Fibroblast of the conjunctiva (primary cell): ENCODE measurements around the gene DUSP1.

Source experiments
- DNase-seq: peaks from one replicate; pipeline ENCODE4 v3.0.0-alpha.2; 2010; ENCODE audit warnings: low read depth

Gene DUSP1

GRCh38 chr5:172762214-172763119 is 8.5 kb downstream of the DUSP1 start:
- no peak for DNase-seq

GRCh38 chr5:172760959-172761358 is 10.0 kb downstream of the DUSP1 start:
- DNase-seq: no peak

GRCh38 chr5:172760136-172760535 is 10.9 kb downstream of the DUSP1 start:
- no peak for DNase-seq

GRCh38 chr5:172758834-172759149 is 12.2 kb downstream of the DUSP1 start:
- no peak for DNase-seq

GRCh38 chr5:172758077-172758833 is 12.7 kb downstream of the DUSP1 start:
- peak; percentile 86 for DNase-seq

GRCh38 chr5:172757394-172758010 is 13.5 kb downstream of the DUSP1 start:
- DNase-seq: no peak

GRCh38 chr5:172756764-172757393 is 14.1 kb downstream of the DUSP1 start:
- no peak for DNase-seq

GRCh38 chr5:172754596-172755356 is 16.2 kb downstream of the DUSP1 start:
- no peak for DNase-seq

- DNase-seq: no peak
Observed at GRCh38 chr5:172753101-172753500, 17.9 kb downstream of the DUSP1 start.

- DNase-seq: no peak
Observed at GRCh38 chr5:172751761-172752510, 19.1 kb downstream of the DUSP1 start.

GRCh38 chr5:172749881-172750633 is 20.9 kb downstream of the DUSP1 start:
- no peak for DNase-seq

GRCh38 chr5:172749076-172749475 is 21.9 kb downstream of the DUSP1 start:
- DNase-seq: no peak

GRCh38 chr5:172748341-172748843 is 22.6 kb downstream of the DUSP1 start:
- DNase-seq: no peak

- no peak for DNase-seq
Observed at GRCh38 chr5:172747471-172747870, 23.5 kb downstream of the DUSP1 start.

- DNase-seq: no peak
Observed at GRCh38 chr5:172746725-172747124, 24.3 kb downstream of the DUSP1 start.

- DNase-seq: no peak
Observed at GRCh38 chr5:172745838-172746237, 25.2 kb downstream of the DUSP1 start.

GRCh38 chr5:172745406-172745805 is 25.6 kb downstream of the DUSP1 start:
- DNase-seq: no peak

- DNase-seq: no peak
Observed at GRCh38 chr5:172744123-172745104, 26.6 kb downstream of the DUSP1 start.
